GM18520 (cell line): ENCODE results near the gene DDX18.

Experiments
- ATAC-seq: cut with Tn5 transposase; IDR thresholded peaks from one replicate; pipeline ENCODE4 v1.9.1; 2021; ENCODE audit not compliant: unreplicated experiment

The DDX18 gene

DNA sequence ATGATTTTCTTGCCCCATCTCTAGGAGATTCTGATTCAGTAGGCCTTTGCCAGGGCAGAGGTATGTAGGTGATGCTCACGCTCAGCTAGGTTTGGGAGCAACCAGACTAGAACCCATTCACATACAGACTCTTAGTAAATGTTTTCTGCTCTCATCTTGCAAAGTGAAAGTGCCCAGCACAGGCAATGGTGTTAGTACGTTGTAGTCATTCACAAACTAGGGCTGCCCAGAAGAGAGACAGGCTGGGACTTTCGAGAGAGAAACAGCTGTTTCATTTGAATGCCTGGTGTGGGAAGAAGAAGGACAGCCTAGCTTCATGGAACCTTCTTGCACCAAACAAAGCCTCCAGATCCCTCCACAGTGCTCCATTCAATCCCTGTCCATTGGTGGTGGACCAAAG, 19.4 kb downstream of the DDX18 start:
- peak; percentile 67 for ATAC-seq

DNA sequence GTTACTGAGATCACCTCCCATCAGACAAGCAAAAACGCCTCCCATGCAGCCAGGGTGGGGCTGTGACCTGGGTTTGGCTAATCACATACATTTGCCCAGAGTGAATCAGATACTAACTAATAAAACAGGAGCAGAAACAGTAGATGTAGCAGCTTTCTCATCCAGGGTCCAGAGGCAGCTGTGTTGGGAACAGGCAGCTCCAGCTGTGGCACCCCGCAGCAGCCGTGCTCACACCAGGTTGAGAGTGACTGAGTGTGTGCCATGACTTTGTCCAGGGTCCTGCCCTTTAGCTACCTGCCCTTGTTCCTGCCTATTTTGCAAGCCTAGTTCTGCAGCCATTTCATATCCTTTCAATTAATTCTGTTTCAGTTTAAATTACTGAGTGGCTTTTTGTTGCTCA, 20.5 kb downstream of the DDX18 start:
- ATAC-seq: no peak

DNA sequence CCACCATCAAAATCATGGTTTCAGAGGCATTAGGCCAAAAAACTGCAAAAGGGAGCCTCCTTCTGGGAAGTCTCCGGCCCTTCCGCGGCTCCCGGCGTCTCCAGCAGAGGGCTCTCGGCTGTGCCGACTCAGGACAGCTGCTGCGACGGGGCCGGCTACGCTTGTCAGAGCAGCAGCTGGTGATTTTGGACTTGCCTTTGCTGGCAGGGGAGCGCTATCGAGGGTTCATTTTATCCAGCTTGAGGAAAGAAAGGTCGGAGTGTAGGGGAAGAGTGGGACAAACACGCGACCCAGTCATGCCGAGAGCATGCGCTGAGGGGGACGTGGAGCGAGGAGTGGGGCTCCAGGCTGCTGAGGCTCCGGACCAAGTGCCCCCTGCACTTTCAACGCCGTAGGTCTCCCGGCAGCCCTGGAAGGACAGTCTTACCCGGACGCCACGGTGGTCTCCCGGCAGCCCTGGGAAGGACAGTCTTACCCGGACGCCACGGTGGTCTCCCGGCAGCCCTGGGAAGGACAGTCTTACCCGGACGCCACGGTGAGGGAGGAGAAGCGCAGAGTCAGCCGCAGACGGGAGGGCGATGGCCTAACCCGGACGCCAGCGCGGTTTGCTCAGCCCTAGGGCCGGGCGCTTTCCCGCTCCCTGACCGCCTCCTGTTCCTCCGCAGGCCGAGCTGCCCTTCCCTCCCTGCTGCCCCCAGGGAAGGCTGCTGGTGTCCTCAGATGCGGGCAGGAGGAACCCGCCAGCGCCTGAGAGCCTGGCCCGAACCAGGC, 21.7 kb downstream of the DDX18 start:
- ATAC-seq: no peak

DNA sequence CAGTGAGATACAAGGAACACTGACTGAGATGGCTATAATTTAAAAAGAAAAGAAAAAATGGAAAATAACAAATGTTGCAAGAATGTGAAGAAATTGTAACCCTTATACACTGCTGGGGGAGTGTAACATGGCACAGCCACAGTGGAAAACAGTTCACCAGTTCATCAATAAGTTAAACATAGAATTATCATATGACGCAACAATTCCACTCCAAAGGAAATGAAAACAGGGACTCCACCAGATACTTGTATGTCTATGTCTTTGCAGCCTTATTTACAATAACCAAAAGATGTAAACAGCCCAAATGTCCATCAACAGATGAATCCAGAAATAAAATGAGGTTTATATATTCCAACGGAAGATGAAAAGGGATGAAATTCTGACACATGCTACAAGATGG, 30.8 kb downstream of the DDX18 start:
- no peak for ATAC-seq

DNA sequence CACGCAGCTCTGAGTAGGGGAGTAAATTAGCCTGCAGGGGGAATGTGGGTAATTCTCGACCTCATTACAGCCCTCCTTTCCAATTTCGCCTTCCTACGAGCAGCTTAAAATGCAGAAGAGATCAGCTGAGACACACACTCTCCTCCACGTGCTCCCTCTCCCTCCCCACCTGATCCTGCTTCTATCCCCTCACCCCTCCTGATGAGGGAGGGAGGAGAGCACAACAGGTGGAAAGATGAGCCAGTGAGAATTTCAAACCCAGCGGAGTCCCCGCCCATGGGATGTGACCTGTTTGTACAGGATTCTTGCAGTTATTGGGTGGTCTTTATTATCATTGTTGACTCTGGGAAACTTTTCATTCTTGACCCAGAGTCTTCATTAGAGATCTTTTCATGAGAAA, 35.5 kb downstream of the DDX18 start:
- ATAC-seq: no peak

DNA sequence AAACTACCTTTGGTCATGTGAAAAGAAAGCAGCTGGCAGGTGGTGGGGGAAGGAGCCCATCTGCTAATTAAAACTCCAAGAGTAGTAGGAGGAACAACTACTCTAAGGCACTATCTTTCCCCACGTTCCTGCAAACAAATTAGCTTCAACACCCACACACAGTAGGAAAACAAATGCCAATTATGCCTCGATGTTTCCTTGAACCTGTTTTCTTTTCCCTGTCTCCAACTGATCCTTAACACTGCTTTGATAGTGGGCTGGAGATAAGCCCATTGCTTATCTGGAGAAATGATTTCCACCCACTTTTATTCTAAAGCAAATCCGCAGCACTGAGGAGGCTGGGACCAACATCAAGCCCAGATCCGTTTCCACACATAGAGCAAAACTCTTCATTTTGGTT, 36.0 kb downstream of the DDX18 start:
- no peak for ATAC-seq

DNA sequence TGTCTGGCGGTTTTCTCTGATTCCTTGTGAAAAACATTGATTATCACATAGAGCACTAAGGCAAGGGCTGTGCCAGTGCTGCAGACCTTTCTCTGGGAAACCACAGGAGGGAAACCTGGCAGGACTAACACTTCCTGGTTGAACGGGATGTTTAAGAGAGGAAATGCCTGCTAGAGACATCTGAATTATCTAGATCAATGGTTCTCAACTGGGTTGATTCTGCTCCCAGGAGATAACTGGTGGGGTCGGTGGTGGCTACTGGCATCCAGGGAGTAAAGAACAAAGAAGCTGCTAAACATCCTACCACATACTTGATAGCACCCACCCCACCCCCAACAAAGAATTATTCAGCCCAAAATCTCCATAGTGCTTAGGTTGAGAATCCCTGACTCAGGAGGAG, 37.5 kb downstream of the DDX18 start:
- ATAC-seq: no peak

DNA sequence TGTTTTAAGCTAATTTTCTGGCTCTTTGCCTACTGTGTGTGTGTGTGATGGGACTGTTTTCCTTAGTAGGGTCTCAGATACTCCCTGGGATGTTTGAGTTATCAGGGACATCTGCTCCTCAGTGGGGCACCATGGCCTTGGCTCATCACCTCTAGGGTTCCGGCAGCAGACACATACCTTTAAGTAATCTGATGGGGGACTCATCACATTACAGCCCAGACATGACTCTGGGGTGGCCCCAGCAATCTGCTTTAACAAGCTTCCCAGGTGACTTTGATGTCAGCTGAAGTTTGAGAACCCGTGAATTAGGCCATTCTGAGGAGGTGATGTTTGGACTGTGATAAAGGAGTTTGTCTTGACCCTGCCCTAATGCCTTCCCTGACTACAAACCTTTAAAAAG, 38.8 kb downstream of the DDX18 start:
- ATAC-seq: no peak

DNA sequence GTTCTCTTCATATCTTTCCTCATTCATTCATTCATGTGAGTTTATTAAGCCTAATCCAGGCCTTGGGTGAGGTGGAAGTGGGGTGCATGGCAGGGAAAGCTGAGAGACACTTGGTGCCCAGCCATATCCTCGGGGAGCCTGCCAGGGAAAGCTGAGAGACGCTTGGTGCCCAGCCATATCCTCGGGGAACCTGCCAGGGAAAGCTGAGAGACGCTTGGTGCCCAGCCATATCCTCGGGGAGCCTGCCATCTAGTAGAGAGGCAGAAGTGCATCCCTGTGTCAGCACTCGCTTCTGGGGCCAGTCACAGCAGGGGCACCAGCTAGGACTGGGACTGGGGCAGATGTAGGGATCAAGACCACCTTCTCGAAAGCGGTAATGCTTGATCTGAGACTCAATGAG, 39.4 kb downstream of the DDX18 start:
- ATAC-seq: no peak

DNA sequence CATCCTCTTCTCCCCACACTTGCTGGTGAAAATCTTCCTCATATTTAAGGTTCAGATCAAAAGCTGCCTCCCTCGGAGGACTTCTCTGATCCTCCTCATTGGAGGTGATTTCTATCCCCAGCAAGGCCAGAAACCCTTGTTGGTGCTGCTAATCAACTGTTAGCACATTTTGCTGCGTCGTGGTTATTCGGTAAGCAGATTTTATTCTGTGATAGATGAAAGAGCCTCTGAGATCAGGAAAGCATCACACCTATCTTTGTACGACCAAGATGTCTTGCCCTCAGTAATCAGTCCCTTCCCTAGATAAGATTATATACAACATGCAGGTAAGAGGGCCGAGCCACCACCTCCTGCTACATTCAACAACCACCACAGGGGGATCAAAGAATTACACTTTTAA, 40.1 kb downstream of the DDX18 start:
- ATAC-seq: no peak

DNA sequence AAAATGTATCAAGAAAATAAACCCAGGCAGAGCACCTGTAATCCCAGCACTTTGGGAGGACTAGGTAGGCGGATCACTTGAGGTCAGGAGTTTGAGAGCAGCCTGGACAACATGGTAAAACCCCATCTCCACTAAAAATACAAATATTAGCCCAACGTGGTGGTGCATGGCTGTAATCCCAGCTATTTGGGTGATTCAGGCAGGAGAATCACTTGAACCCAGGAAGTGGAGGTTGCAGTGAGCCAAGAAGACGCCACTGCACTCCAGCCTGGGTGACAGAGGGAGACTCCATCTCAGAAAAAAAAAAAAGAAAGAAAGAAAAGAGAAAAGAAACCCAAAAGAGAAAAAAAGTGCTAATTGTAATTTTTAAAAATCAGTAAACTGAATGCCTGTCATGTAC, 41.4 kb downstream of the DDX18 start:
- no peak for ATAC-seq

DNA sequence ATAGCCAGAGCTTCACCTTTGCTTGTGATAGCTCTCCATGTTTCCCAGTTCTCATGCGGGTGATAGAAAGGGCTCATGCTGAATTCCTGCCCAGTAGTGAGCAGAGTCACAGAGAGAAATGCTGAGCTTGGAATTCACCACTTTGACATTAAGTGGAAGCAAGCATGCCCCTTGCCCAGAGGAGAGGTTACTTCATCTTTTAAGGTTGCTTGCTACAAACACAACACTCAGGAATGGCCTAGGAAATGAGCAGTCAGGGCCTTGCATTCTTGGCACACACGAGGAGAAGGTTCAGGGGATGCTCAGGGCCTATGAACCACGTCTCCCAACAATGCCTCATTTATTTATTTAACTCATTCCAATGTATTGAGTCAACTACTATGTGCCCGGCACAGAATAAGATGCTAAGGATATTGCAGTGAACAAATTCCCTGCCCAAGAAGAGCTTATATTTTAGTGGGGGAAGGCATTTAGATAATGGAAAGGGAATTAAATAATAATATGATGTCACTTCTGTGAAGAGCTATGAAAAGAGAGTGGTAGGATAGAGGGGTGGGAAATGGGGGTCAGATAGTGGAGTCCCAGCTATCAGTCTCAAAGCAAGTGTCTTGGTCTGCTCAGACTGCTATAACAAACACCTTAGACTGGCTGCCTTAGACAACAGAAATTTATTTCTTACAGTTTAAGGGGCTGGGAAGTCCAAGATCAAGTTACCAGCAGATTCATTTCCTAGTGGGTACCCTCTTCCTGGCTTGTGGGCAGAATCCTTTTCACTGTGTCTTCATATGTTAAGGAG, 42.1 kb downstream of the DDX18 start:
- ATAC-seq: no peak

DNA sequence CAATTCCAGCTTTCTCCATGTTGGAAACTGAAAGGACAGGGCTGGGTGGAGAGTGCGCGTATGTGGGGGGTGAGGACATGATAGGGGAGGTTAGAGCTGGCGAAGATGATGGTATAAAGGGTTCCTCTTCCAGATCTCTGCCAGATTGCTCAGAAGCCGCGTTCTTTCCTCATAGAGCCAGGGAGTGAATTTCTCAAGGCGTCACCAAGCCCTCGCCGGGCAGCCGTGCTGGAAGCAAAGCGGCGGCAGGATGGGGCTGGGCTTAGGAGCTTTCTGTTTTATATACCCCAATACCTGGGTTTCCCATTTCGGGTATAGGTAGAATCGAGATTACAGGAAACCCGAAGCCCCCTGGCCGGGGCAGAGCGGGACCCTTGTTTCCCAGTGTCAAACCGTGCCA, 43.8 kb downstream of the DDX18 start:
- ATAC-seq: no peak

DNA sequence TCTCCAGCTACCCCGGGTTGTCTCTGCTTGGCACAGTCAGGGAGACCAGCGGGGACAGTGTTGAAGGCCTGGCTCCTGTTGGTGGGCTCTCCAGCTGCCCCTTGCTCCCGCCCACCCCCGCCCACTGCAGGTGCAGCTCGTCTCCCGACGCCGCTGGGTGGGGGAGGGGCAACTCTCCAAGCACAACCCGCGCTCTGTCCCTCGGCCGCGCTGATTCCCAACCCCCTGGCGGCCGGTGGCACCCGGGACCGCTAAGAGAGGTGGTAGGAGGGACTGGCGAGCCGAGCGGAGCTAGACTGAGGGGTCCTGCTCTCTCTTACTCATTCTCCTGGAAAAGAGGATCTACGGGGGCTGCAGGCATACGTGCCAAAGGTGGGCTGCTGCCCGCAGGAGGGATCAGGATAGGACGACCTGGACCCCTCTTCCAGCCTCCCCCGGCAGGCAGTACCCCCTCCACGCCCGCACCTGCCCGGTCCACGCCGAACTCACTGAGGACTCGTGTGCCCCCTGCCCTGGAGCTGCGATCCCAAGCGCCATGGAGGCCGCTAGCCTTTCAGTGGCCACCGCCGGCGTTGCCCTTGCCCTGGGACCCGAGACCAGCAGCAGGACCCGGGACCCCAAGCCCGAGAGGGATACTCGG, 44.5 kb downstream of the DDX18 start:
- no peak for ATAC-seq

DNA sequence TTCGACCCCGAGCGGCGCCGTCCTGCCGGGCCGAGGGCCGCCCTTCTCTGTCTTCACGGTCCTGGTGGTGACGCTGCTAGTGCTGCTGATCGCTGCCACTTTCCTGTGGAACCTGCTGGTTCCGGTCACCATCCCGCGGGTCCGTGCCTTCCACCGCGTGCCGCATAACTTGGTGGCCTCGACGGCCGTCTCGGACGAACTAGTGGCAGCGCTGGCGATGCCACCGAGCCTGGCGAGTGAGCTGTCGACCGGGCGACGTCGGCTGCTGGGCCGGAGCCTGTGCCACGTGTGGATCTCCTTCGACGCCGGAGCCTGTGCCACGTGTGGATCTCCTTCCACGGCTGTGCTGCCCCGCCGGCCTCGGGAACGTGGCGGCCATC, 45.0 kb downstream of the DDX18 start:
- ATAC-seq: no peak

DNA sequence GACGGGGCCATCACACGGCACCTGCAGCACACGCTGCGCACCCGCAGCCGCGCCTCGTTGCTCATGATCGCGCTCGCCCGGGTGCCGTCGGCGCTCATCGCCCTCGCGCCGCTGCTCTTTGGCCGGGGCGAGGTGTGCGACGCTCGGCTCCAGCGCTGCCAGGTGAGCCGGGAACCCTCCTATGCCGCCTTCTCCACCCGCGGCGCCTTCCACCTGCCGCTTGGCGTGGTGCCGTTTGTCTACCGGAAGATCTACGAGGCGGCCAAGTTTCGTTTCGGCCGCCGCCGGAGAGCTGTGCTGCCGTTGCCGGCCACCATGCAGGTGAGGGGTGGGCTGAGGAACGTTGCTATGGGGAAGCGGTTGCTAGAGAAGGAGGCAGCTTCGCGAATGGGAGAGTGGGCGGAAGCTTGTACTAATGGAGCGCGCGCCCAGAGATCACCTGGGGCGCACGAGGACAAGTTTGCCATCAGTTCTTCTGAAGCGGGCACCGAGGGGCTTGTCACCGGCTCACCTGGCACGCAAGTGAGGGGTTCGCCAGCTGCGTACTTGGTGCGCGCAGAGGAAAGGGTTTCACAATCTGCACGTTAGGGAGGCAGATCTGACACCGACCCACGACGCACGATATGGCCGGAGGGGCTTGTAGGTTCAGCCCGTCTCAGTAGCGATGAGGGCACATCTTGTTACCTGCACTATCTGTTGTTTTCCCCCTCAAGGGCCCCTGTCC, 45.6 kb downstream of the DDX18 start:
- ATAC-seq: no peak

DNA sequence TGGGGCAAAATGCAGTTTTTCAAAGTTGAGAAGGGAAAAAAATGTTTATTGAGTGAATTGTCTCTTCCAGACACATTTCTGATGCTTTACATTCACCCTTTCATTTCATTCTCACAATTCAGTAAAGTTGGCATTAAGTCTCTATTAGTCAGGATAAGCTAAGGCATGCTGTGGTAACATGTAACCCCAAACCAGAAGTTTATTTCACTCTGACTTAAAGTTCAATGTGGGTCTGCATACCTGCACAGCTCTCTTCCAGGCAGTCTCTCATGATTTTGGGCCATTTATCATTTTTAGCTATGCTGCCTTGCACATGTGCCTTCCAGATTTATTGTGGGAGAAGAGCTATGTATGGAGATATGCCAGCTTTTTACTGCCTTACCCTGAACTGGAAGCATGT, 48.0 kb downstream of the DDX18 start:
- ATAC-seq: no peak

DNA sequence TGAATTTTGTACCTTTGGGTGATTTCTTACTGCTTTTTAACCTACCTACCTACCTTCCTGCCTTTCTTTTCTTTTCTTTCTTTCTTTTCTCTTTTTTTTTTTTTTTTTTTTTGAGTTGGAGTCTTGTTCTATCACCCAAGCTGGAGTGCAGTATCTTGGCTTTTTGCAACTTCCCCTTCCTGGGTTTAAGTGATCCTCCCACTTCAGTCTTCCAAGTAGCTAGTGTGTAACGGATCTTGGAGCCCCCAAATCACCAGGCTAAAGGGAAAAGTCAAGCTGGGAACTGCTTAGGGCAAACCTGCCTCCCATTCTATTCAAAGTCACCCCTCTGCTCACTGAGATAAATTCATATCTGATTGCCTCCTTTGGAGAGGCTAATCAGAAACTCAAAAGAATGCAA, 61.3 kb downstream of the DDX18 start:
- no peak for ATAC-seq

DNA sequence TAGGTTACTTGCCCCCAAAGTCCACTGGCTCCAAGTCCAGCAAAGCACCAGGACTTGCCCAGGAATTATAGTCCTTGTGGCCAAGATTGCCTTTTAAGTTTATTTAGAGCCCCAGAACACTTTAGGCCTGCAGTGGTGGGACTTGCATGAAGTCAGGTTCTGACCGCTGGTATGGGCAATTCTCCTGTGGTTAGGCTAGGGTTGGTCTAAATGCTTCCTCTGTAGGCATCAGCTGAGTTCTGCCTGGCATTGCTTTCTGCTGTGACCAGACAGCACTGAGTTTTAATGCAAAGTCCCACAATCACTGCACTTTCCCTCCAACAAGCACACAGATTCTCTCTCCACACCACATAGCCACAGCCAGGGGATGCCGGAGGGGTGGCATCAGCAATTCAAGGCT, 64.5 kb downstream of the DDX18 start:
- ATAC-seq: no peak
